IMR-90 (cell line): Measurements from ENCODE around the gene MTHFD2L. TPM values are rescaled to one million over a fixed set of nuclear protein-coding genes. Genes with fewer than 3 reads are reported as not detected.

ENCODE experiments used
- ATAC-seq: fragments of 200-7000 bp; cut with Tn5 transposase; 2 replicates; pipeline ENCODE4 v1.9.1; 2020; ENCODE audit warnings: low read depth, mild to moderate bottlenecking, moderate library complexity
- BruUV-seq: library from RNA; stranded (reverse); fragments of 400-500 nt; replicated peaks from 2 replicates; lab custom pipeline; 2021; lab: Mats Ljungman, UMichigan
- CTCF ChIA-PET: fragments of 300-600 bp; formaldehyde crosslinking; extraction: SDS; loops from one replicate; lab custom pipeline; 2021; ENCODE audit warnings: antibody characterized with exemption; lab: Yijun Ruan, JAX
- POLR2A ChIA-PET: fragments of 300-600 bp; sonication (Branson Sonifier 250); formaldehyde crosslinking; loops from one replicate; lab custom pipeline; 2022; ENCODE audit warnings: antibody characterized with exemption; ENCODE audit not compliant: unreplicated experiment; lab: Charles Lee
- DNase-seq: peaks from one replicate; pipeline ENCODE4 v3.0.0; 2013
- H2AFZ ChIP-seq: replicated peaks from 2 replicates; pipeline ENCODE3; 2013; ENCODE audit warnings: low read length, mild to moderate bottlenecking; ENCODE audit not compliant: poor library complexity
- H2AK5ac ChIP-seq: 2 replicates; pipeline ENCODE4 v1.6.1; 2013; ENCODE audit warnings: low read depth, low read length, inconsistent platforms
- H2AK9ac ChIP-seq: replicated peaks from 2 replicates; pipeline ENCODE3; 2013; ENCODE audit warnings: mild to moderate bottlenecking, low read depth, low read length, moderate library complexity; ENCODE audit not compliant: poor library complexity
- H2BK120ac ChIP-seq: 2 replicates; pipeline ENCODE4 v1.6.1; 2013; ENCODE audit warnings: low read depth, low read length, inconsistent platforms
- H2BK15ac ChIP-seq: 3 replicates; pipeline ENCODE4 v1.6.1; 2013; ENCODE audit warnings: low read depth, low read length, inconsistent platforms
- H2BK20ac ChIP-seq: 2 replicates; pipeline ENCODE4 v1.6.1; 2013; ENCODE audit warnings: low read depth, mild to moderate bottlenecking, inconsistent platforms, low read length, moderate library complexity
- H2BK5ac ChIP-seq: 2 replicates; pipeline ENCODE4 v1.6.1; 2013; ENCODE audit warnings: mild to moderate bottlenecking, low read depth, low read length, inconsistent platforms; ENCODE audit not compliant: poor library complexity, severe bottlenecking
- H3K14ac ChIP-seq: replicated peaks from 2 replicates; pipeline ENCODE4 v1.6.1; 2013; ENCODE audit warnings: low read depth, low read length, inconsistent platforms
- H3K18ac ChIP-seq: 2 replicates; pipeline ENCODE4 v1.6.1; 2013; ENCODE audit warnings: low read depth, low read length, control low read depth
- H3K23ac ChIP-seq: 2 replicates; pipeline ENCODE4 v1.6.1; 2013; ENCODE audit warnings: low read depth, low read length, inconsistent platforms
- H3K27ac ChIP-seq: 2 replicates; pipeline ENCODE4 v1.5.1; 2013; ENCODE audit warnings: mild to moderate bottlenecking, control low read depth, low read length; ENCODE audit not compliant: insufficient read depth
- H3K27me3 ChIP-seq: 2 replicates; pipeline ENCODE4 v1.6.1; 2013; ENCODE audit warnings: low read length; ENCODE audit not compliant: control insufficient read depth, insufficient read depth
- H3K36me3 ChIP-seq: 2 replicates; pipeline ENCODE4 v1.6.1; 2013; ENCODE audit warnings: low read length, mixed read lengths; ENCODE audit not compliant: control insufficient read depth, insufficient read depth
- H3K4ac ChIP-seq: 2 replicates; pipeline ENCODE4 v1.6.1; 2013; ENCODE audit warnings: low read depth, low read length, inconsistent platforms
- H3K4me1 ChIP-seq: 2 replicates; pipeline ENCODE4 v1.6.1; 2013; ENCODE audit warnings: low read length, mixed read lengths; ENCODE audit not compliant: control insufficient read depth, insufficient read depth
- H3K4me2 ChIP-seq: 2 replicates; pipeline ENCODE4 v1.6.1; 2013; ENCODE audit warnings: low read depth, mild to moderate bottlenecking, control low read depth, low read length, moderate library complexity
- H3K4me3 ChIP-seq: 2 replicates; pipeline ENCODE4 v1.5.1; 2013; ENCODE audit warnings: low read depth, mild to moderate bottlenecking, control low read depth, low read length, moderate library complexity; ENCODE audit not compliant: insufficient read depth
- H3K56ac ChIP-seq: 2 replicates; pipeline ENCODE4 v1.6.1; 2013; ENCODE audit warnings: low read length, inconsistent platforms; ENCODE audit not compliant: insufficient read depth; ENCODE audit errors: extremely low read depth
- H3K79me1 ChIP-seq, 2 experiments: 2 replicates each; pipeline ENCODE4 v1.6.1; 2013; ENCODE audit warnings: low read length in 2 of 2, inconsistent platforms in 1 of 2, low read depth in 1 of 2
- H3K9ac ChIP-seq: 2 replicates; pipeline ENCODE4 v1.6.1; 2013; ENCODE audit warnings: low read depth, low read length, control low read depth
- H3K9me1 ChIP-seq: 2 replicates; pipeline ENCODE4 v1.6.1; 2013; ENCODE audit warnings: low read length, inconsistent platforms; ENCODE audit not compliant: insufficient read depth
- H3K9me3 ChIP-seq: 2 replicates; pipeline ENCODE4 v1.6.1; 2013; ENCODE audit warnings: low read length; ENCODE audit not compliant: control insufficient read depth, insufficient read depth
- H4K20me1 ChIP-seq: 2 replicates; pipeline ENCODE4 v1.6.1; 2013; ENCODE audit warnings: low read length, inconsistent platforms; ENCODE audit not compliant: insufficient read depth
- H4K5ac ChIP-seq: 2 replicates; pipeline ENCODE4 v1.6.1; 2013; ENCODE audit warnings: mild to moderate bottlenecking, low read depth, low read length, control low read depth
- H4K8ac ChIP-seq, 2 experiments: 2 replicates each; pipeline ENCODE4 v1.6.1; 2013; ENCODE audit warnings: low read depth in 2 of 2, low read length in 2 of 2, control low read depth in 1 of 2, inconsistent platforms in 1 of 2
- H4K91ac ChIP-seq: 2 replicates; pipeline ENCODE4 v1.6.1; 2013; ENCODE audit warnings: low read depth, low read length, inconsistent platforms; ENCODE audit not compliant: insufficient read depth
- BHLHE40 ChIP-seq: fragments of 150-350 bp; IDR thresholded peaks from 2 replicates; pipeline ENCODE4 v1.6.1; 2016; ENCODE audit warnings: mild to moderate bottlenecking, low read depth, low read length
- WGBS, 2 experiments: methylation state at CpG; one replicate each; pipeline versions ENCODE4 v1.1.5 to v1.1.7; 2013; ENCODE audit warnings: missing lambda C conversion rate in 2 of 2; ENCODE audit not compliant: insufficient read length in 1 of 2; ENCODE audit errors: extremely low coverage in 2 of 2; 5-methylcytosine and 5-hydroxymethylcytosine counted together
- dilution Hi-C: fragments of 300-500 bp; cut with HindIII; formaldehyde crosslinking; loops from one replicate; pipeline ENCODE4 v1.14.3; 2018; ENCODE audit warnings: low sequenced_read_pairs; ENCODE audit not compliant: unreplicated experiment
- in situ Hi-C: fragments of 300-500 bp; cut with MboI; formaldehyde crosslinking; loops from 3 replicates; pipeline ENCODE4 v1.14.3; 2019; ENCODE audit warnings: low sequenced_read_pairs, inconsistent platforms, mixed read lengths
- intact Hi-C: fragments of 100-400 bp; cut with micrococcal nuclease; formaldehyde crosslinking; loops from 2 replicates; pipeline ENCODE4 v1.10.0; 2022
- polyA plus RNA-seq, 3 experiments: library from polyadenylated mRNA; depleted of rRNA; stranded (reverse); fragments of >200 nt; gene quantifications; 2 replicates each; pipeline ENCODE4 v1.2.3, GENCODE V29; 2012; ENCODE audit warnings: low replicate concordance in 1 of 3
- total RNA-seq: library from RNA; depleted of rRNA; stranded (reverse); fragments of >200 nt; gene quantifications from 2 replicates; pipeline ENCODE4 v1.2.3, GENCODE V29; 2012
- TF ChIP-seq, protein P1 (sequence below): fragments of 150-350 bp; IDR thresholded peaks from 2 replicates; pipeline ENCODE4 v1.6.1; 2016; ENCODE audit warnings: low read depth, mild to moderate bottlenecking, low read length, moderate library complexity, borderline replicate concordance

MTHFD2L gene
- total and polyA plus RNA-seq, 2 of the 4 experiments (the other 2 are of a cell fraction) = 2.8 to 4.3 TPM

DNA sequence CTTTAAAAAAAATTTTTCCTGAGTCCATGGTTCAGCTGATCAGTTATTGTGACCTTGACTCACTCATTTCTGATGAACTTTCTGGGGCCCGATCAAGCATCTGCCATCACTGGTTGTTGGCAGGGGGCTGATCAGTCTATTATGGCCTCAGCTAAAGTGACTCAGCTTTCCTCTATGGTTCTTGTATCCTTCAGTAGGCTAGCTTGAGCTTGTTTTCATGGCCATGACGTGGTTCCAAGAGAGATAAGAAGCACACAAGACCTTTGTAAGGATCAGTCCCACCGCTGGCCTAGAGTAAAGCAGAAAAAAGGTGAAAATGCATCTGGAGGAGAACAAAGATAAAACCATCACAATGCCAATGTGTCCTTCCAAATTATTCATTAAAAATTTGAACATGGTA lies 120.6 kb downstream of the MTHFD2L start:
- H3K9me1 ChIP-seq = peaks cover 2% of the 10 kb centered on the region; the same call in 1 of the 2 replicates
- H3K27ac ChIP-seq = no peak overlapping the region
- no peaks in the 10 kb centered on the region for H3K27me3 ChIP-seq
- H3K36me3 ChIP-seq = no peaks in the 10 kb centered on the region
- H3K9ac ChIP-seq = no peak overlapping the region
- H3K23ac ChIP-seq = no peak overlapping the region
- WGBS, 2 experiments = 100% methylated on average over 1 of the region's 3 CpGs; no CpG with 5 or more reads in 1 of the 2 experiments
- H2BK20ac ChIP-seq = no peak overlapping the region
- no peaks in the 10 kb centered on the region for H3K79me1 ChIP-seq
- ATAC-seq (no peak), DNase-seq (no peak)
- H3K4me2 ChIP-seq = no peak overlapping the region
- no peak overlapping the region for H2BK120ac ChIP-seq
- H3K56ac ChIP-seq = no peak overlapping the region
- H4K8ac ChIP-seq = no peak overlapping the region
- H2AK9ac ChIP-seq = no peak overlapping the region
- no peak overlapping the region for H2AFZ ChIP-seq
- no peaks in the 10 kb centered on the region for H3K9me3 ChIP-seq
- H3K14ac ChIP-seq = no peak overlapping the region
- POLR2A ChIA-PET = no interaction called here
- no peak overlapping the region for H3K18ac ChIP-seq
- CTCF ChIA-PET = no interaction called here
- H4K91ac ChIP-seq = no peak overlapping the region
- no peak overlapping the region for H2BK5ac ChIP-seq
- dilution Hi-C loops (no loop called here), intact Hi-C loops (no loop called here), in situ Hi-C loops (no loop called here)
- H3K4me3 ChIP-seq = no peak overlapping the region
- TF ChIP-seq, protein P1, sequence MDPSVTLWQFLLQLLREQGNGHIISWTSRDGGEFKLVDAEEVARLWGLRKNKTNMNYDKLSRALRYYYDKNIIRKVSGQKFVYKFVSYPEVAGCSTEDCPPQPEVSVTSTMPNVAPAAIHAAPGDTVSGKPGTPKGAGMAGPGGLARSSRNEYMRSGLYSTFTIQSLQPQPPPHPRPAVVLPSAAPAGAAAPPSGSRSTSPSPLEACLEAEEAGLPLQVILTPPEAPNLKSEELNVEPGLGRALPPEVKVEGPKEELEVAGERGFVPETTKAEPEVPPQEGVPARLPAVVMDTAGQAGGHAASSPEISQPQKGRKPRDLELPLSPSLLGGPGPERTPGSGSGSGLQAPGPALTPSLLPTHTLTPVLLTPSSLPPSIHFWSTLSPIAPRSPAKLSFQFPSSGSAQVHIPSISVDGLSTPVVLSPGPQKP = no peak
- TF ChIP-seq BHLHE40 = no peak
- H3K4ac ChIP-seq = no peak overlapping the region
- no peak overlapping the region for H4K5ac ChIP-seq
- no peaks in the 10 kb centered on the region for H4K20me1 ChIP-seq
- no peak overlapping the region for H2BK15ac ChIP-seq
- BruUV-seq = no TSS peak
- no peak overlapping the region for H2AK5ac ChIP-seq
- peaks cover 2% of the 10 kb centered on the region; the same call in 1 of the 2 replicates for H3K4me1 ChIP-seq
